Ramos (cell line): ENCODE data around the gene NALCN.

Source experiments
- in situ Hi-C: fragments of 300-500 bp; cut with MboI; formaldehyde crosslinking; loops from one replicate; pipeline ENCODE4 v1.14.3; 2022; ENCODE audit warnings: low sequenced_read_pairs; ENCODE audit not compliant: unreplicated experiment

The NALCN gene

DNA sequence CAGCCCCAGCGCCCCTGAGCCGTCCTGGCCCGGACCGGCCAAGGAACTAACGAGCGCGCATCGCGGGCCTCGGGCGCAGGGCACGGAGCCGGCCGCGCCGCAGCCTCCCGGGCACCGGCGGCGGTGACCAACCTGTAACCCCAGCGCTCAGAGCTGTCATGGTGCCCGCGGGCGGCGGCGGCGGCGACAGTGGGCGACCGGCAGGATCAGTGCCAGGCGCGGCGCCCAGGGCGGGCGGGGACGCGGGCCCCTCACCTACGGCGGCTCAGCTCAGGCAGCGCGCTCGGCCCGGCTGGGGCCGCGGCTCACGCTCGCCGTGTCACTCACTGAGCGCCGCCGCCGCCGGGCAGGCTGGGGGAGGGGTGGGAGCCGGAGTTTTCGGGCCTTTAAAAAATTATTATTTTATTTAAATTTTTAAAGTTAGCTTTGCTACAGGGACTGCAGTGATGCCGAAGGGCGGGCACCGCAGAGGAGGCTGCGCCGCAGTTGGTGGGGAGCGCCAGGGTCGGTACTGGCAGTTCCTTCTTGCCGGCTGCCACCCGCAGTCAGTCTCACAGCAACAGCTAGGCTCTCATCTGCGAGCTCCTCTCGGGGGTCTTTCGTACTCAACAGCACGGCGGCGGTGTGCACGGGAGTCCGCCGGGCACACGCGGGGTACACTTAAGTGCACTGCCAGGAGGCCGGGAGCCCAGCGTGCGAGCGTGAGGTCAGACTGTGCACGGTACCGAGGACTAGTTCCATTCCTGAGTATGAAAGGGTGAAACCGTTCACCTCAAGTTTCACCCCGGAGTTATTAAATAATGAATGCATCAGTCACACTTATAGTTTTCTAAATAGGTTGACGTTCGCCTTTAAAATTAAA is at the start of gene NALCN:
TSS of gene NALCN (minus strand) at position 328 of the 862 bp plus-strand sequence. CDS start 17,382 bp downstream, outside the sequence.
- in situ Hi-C loops, result no loop called here

DNA sequence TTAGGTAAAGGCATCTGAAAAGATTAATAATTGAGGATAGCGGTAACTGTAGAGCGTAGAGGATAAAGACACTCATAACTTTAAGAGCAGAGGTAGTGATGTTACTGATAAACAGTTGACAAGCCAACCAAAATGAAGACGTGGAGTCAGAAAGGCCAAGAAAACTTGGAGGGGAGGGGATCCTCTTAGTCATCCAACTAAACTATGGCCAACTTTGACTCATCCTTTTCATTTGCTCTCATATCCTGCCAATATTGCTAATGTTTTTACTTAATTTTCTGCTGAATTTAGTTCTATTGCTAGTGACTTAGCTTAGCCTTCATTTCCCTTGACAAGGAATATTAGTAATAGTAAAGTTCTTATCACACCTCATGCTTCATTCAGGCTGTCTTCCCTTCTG is 49.6 kb upstream of the NALCN start:
- in situ Hi-C loops, result no loop called here

DNA sequence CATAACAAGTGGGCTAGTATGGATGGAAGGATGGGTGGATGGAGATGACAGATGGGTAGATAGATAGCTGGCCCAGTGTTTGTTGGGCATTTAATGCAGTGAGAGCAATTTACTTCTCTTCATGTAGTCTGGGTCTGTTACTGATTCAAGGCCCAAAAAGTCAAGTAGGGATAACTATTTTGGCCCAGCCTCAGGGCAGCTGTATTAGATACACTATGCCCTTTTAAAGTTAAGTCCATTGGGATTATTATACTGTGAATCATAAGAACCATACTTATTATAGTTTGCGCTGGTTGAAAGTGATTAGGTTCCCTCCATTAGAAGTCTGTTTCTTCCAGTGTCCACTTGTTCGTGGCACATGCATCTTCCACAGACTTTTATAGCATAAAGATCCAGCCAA is 40.9 kb upstream of the NALCN start:
- in situ Hi-C loops, result no loop called here

DNA sequence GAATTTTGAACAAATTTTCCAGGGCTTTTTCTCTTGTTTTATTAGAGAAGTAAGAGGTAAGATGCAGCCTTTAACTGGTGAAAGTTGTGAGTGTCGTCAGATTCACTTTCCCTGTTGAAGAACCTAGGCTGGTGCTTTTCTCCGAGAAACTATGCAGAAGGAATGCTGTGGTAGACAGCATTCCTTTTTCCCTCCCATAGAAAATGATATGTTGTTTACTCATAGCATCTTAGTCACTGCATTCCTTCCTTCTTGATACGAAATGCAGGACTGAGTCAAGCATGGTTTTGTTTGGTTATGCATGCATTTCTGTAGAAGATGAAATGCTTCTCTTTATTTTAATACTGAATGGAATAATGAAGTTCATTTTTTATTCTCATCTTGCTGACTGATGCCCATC is 39.6 kb upstream of the NALCN start:
- in situ Hi-C loops, result no loop called here

DNA sequence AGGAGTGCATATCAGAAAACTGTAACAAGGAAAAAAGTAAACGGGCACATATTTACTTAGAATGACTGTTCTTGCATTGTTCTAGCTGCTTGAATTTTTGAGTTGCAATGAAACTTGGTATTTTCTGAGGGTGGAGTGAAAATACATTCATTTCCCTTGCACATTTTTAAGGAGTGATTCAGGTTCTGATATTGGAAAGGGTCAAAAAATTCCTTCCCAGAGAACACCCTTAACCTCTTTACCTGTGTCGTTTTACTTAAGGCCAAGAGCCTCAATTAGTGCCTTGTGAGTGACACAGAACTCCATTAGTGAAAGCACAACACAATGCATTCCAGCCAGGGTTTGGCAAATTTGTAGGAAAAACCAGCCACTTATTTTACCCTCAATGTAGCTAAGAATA is 38.5 kb upstream of the NALCN start:
- in situ Hi-C loops, result no loop called here

DNA sequence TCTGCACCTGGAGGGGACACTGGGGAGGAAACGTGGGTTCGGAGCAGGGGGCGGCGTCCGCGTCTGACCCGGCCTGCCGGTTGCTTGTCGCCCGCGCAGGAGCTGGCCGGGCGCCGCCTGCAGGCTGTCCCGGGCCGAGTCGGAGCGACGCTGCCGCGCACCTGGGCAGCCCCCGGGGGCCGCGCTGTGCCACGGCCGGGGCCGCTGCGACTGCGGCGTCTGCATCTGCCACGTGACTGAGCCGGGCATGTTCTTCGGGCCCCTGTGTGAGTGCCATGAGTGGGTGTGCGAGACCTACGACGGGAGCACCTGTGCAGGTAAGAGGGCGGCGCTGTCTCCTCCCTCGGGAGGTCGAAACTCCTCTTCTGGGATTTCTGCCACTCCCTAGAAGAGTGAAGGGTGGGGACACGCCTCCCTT is 37.5 kb upstream of the NALCN start:
- in situ Hi-C loops, result no loop called here

DNA sequence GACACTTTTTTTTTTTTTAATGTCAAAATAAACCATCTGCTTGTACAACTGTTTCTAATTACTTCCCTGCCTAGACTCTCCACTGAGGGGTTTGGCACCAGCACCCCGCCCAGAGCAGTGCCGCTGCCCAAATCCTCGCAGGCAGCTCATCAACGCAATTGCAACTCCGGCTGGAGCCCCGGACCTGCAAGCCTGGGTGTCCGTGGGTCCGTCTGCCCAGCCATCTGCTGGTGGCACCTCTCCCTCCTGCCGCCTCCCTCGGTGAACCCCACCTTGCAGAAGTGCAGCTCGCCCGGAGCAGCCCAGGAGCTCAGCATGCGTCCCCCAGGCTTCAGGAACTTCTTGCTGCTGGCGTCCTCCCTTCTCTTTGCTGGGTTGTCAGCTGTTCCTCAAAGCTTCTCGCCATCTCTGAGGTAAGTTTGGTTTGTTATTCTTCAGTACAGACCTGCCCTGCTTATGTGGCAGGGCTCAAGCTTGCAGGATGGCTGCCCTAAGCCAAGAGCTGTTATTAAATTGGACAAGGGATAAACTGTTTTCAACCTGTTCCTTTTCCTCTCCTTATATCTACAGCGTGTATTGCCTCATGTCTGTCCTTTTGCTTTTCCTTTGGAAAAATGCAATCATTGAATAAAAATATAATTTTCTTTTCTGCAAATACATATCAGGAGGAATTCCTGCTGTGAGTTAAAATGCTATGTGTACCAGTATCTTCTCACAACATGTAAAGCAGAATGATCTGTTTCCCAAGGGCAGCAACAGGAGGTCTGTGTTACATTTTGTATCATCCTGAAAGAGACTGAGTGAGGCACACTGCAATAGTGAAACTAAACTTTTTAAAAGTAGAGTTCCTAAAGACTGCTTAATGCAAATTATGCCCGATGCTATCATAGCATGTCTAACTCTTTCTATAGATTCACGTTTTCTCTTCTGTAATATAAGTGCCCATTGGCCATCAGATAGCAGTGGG is 36.5 kb upstream of the NALCN start, which contains the start of gene ITGBL1:
TSS of gene ITGBL1 (plus strand) at position 157 of the 967 bp plus-strand sequence. CDS start at position 316, 159 bp downstream.
- in situ Hi-C loops, result no loop called here

DNA sequence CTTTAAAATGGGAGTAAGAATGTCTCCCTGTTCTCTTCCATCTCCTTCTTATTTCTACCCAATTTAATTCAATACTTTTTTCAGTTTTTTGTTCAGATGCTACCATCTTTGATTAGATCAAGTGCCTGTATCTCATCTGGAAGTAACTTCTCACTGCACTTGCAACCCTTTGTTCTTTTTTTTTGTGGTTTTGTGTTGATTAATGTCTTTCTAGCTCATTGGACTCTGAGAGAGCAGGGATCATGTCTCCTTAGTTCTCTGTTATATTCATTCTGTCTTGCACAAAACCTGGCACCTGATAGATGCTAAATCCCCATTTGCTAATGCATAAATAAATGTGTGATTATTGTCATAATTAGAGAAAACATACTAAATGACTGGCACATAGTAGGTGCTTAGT is 35.3 kb upstream of the NALCN start:
- in situ Hi-C loops, result no loop called here

DNA sequence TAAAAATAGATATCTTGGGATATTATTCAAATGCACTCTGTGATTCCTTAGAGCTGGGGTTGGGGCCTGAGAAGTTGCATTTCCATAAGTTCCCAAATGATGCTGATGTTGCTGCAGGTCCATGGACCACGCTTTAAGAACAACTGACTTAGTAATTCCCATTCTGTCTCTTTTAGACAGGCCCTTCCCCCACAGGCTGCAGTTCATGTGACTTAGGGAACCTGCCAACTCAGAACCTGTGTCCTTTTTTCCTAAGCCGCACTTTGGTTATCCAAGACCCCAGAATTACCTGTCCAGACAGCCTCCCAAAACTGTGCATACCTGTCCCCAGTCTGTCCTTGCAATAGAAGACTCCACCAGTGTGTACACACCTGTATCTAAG is 34.4 kb upstream of the NALCN start:
- in situ Hi-C loops, result no loop called here

DNA sequence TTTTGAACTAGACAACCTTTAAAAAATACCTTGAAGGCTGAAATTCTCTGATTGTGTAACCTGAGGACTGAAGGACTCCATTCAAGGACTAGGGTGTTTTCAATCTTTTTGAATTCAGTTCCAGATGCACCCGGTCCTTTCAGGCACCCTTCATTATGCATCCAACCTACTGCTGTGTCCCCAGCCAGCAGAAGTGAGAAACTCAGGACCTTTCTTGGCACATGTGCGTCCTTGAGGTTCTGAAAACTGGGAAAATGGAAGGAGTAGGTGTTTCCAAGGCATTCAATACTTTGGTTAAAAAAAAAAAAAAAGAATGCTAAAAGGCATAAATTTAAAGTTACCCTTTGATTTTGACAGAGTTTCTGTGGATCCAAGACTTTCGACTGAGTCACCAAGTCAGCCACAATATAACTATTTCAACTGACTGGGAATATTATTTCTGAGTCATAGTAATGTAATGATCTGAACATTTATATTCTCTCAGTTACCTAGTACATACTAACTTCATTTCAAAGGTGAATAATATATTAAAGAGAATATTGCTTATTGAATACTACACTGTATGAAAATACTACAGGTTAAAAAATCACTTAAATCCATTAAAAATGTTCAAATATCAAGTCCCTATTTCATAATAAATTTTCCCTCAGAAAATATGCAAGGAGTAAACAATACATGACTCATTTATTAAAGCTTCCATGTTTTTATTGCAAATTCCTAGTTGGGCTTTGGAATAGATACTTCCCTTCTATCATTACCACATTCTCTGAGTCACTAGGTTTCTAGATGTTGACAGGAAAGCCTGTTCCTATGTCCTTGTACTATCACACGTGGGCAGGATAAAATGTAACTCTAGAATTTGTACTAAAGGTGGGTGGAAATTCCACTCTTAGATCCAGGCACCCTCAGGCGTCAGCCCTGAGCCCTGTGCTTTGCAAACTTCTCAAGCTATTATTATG is 33.8 kb upstream of the NALCN start:
- in situ Hi-C loops, result no loop called here

DNA sequence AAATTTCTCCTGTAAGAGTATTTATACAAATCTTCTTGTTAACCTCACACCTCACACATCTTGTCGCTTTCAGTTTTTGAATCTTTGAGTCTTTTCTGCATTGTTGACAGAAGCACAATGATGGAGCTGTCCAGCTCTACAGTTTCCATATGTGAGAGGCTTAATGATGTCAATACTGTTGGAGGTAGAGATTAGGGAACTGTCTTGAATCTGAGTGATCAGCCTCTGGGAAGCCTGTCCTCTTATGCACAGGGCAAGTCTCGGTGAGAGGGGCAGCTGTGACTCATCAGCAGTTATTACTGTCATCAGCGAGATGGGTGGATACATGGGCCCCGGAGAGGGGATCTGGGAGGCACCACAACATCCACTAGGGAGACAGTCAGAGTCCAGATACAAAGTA is 31.5 kb upstream of the NALCN start:
- in situ Hi-C loops, result no loop called here

DNA sequence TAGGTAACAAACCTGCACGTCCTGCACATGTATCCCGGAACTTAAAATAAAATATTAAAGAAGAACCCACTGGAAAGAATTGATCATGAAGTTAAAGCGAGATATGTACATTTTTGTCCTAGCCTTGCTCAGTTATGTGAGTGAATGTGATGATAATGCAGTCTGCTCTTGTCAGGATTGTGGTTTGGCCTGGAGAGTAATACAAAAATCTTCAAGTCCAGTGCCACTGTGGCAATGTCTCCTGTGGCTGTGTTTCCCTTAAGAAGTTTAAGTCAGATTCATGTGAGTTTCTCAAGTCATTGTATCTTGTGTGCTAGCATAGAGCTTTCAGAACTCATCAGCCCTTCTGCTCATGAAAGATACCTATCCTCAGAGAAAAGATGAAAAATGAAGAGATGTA is 18.2 kb upstream of the NALCN start:
- in situ Hi-C loops, result no loop called here

DNA sequence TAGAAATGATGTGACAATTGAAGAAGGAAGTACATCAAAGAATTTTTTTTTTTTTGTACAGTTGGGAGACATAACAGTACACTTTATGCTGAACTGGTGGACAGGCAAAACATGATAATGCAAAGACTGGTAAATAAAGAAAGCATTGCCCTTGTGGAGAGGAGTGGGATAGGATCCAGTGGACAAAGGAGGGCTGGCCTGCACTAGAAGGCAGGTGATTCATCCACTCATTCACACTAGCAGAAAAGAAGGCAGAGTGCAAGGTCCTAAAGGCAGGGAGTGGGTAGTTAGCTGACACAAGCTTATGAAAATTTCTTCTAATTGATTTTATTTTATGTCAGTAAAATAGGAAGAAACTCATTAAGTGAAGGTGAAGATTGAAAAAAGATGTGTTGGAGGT is 17.6 kb upstream of the NALCN start:
- in situ Hi-C loops, result no loop called here

DNA sequence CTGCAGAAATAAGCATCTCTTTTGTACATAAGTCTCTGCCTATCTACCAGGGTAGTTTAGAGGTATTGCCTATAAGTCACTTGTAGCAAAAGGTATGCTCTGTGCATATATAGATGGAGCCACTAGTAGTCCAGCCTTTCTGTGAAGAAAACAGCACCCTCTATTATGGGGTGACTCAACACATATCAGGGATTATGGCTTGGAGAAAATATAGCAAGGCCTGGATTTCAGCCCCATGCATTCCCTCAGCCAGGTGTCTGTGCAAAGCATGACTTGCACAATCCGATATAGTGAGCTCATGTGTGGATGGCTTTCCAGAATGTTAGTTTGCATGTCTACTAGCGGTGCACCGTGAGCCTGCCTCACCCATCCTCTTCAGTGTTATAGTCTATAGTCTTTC is 13.4 kb upstream of the NALCN start:
- in situ Hi-C loops, result no loop called here

DNA sequence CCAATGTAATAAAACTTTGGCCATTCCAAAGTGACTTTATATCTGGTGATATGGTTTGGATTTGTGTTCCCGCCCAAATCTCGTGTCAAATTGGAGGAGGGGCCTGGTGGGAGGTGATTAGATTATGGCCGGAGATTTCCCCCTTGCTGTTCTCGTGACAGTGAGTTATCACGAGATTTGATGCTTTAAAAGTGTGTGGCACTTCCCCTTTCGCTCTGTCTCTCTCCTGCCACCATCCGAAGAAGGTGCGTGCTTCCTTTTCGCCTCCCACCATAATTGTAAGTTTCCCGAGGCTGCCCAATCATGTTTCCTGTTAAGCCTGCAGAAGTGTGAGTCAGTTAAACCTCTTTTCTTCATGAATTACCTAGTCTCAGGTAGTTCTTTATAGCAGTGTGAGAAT is 9.3 kb upstream of the NALCN start:
- in situ Hi-C loops, result no loop called here

DNA sequence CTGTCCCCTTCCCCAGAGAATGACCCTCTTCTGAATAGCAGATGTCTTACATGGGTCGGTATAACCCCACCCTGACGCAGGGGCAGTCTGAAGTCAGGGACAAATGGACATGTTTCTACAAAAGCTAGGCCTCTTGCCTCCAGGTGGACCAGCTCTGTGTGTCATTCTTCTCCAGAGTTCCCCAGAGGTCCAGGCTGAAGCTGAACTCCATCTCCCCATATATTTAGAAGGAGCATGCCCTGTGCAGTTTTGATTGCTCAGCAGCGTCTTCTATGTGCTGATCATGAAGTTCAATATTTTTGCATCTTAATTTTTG is 8.8 kb upstream of the NALCN start:
- in situ Hi-C loops, result no loop called here

DNA sequence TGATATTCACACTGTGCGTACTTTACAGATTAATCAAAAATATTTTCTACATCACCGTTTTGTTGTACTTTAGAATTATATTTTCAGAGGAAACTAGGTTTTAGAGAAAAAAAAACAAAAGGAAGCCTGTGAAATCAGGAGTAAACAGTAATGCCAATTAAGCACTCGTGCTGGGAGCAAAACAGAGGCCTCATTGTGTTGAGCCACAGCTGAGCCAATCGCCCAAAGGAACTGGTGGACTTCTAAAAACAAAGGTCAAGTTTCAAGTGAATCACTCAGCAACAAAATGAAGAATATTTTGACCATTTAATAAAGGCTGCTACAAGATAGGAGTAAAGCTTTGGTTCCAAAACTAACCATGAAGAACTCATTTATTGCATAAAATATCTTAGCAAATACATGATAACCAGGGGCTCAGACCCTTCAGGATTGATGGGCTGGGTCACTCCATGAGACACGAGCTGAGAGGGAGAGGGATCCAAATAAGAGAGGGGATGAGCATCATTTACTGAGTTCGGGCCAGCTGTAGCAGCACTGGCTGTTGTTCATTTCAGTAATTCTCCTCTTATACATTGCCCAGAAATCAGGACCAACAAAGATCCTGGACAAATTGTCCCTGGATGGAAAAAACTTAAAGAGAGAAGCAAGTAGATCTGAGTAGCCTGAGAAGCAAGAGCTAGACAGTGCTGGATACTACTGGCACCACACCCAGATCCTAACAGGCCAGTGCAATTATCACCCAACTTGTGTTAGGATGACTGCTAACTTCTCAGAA is 8.3 kb upstream of the NALCN start:
- in situ Hi-C loops, result no loop called here

DNA sequence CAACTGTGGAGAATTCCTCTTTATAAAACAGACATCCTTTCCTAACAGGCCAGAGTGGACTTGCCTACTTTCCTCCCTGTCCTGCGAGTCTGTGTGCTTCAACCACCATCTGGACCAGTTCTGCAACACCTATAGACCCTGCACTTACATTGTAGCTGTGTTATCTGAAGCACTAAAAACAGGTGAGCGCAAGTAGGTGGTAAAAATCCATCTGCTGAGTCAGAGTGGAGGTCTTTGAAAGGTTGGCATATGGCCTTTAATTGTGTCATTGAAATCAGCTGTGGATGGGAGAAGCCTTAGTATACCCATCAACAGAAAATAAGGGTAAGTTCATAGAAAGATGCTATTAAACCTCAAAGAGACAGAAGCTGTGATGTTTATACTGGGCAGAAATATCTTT is 7.6 kb upstream of the NALCN start:
- in situ Hi-C loops, result no loop called here

DNA sequence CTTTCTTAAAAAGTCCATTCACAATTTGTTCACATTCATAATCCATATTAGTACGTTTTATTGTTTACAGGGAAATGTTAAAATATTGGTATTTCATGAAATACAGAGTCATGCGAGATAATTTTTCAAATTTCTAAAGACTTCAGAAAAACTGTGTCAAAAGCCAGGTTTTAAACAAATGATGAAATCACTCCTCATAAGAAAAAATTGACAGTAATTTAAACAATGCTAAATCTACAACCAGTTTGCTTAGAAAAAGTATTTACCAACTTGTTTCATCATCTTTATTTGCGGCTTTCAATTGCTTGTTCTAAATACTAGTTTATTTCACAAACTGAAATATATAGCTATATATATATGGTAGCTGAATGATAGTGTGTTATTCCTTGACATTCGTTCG is 1.2 kb upstream of the NALCN start:
- in situ Hi-C loops, result no loop called here

DNA sequence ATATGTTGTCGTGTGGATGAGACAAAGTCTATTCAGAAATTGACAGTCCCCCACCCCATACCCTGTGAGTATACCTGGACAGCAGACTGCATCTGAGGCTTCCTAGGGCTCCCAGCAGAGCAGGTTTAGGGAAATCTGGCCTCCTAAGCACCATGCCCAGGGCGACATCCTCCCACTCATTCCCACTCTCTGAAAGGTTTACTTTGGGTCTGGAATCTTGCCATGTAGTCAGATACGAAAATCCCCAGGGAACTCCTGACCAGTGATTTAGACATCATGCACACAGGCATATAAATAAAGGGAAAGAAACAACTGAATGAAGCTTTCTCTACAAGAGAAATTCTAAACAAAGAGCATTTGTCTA is 717 bp upstream of the NALCN start:
- in situ Hi-C loops, result no loop called here
